Fibroblast of peridontal ligament (primary cell): ENCODE results near the gene FOXK2.
"Not testable (repeated sequence)": the region's sequence is repeated elsewhere in the genome, so short reads cannot be mapped to it uniquely, and the experiment has no call there.

Source experiments
- DNase-seq: peaks from one replicate; pipeline ENCODE4 v3.0.0-alpha.2; 2010; ENCODE audit errors: extremely low read depth

The FOXK2 gene

DNA sequence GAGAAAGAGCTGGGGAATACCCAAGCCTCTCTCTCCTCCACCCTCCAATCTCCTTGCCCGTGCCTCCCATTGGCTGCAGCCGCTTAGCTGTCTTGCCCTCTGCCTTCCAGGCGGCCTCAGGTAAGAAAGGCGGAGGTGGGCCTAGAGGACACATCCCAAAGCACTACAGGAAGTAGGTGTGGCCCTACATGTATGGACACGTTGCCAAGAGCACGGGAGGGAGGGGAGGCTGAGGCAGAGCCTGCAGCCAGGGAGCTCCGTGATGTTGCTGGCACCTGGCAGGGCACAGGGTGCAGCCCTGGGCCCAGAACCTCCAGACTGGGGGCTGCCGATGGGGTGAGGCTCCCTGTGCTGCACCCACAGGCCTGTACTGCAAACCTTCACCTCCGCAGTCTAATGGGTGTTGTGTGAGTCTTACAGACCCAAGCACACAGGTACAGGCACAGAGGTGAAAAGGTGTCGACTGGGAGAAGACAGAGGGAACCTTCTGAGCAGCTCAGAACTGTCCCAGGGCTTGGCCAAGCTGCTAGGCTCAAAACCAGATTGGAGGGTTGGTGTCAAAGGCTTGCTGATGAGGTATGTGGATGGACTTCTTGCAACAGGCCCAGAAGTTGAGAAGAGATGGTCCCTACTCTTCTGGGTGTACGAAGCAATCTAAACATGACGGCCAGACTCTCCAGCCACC, 23.5 kb upstream of the FOXK2 start:
- DNase-seq: no peak

DNA sequence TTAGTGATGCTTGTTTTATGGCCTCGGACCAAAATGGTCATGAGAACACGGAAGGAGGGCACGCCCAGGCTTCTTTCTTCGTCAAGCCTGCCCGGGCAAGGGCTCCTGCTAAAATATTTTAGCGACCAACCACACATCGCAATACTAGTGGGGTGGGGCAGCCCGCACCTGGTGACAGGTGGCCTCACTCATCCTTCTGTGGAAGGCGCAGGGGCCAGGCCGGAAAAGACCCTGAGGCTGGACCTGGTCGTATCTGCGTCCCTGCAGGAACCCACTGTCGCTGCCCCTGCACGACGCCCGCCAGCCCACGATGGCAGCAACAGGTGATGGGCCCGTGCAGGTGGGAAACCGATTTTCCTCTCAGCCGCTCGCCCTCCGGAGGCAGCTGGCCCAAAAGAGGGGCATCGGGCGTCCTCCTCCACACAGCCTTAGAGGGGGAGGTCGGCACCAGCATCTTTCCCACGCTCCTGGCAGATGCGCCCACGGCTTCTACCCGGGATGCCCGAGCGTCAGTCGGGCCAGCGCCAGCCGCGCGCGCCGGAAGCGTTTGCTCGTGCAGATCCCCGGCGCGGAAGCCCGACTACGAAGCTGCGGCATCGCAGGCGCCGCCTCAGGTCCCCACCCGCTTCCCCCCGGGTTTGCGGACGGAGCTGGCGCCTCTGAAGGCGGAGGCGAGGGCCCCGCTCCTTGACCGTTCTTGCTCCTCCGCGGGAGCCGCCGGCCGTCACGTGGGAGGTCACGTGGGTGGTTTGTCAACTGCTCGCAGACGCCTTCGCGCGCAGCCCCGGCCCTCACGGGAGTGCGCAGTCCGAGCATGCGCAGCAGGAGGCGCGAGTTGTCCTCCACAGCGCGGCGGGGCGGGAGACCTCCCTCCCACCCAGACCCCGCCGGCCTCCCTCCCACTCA, 22.8 kb upstream of the FOXK2 start:
- peak; percentile 89 for DNase-seq

DNA sequence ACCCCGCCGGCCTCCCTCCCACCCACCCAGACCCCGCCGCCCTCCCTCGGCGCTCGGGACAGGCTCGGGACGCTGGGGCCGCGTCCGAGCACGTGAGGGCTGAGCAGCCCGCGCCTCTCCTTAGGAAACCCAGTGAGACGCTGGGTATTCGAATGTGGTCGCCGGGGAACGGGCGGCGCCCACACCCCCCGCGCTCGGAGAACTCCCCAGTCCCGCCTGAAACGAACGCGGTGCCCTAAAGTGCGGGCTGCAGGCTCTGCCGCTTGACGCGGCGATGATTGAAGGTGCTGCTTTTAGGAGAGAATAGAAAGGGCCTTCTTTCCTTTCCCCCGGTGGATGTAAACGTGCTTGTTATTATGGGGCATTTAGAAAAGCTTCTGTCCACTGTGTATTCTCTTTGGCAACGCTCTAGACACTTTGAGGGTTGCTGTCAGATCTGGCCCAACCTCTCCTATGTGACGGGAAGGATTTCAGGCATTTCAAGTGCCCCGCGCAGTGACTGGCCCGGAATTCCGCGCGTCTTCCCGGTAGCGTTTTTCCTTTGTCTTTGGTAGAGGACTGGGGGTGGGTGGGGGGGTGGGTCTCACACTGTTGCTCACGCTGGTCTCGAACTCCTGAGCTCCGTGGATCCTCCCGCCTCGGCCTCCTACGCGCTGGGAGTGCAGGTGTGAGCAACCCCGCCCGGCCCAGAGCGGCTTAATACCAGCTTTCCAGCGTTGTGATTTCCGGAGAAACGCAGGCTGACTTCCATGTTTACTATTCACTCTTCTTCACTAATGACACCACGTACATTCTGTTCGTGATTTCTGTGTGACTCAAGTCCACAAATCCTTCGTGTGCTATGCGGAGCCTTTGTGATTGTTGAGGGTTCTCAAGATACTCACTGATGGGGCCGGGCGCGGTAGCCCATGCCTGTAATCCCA, 21.8 kb upstream of the FOXK2 start:
- peak; percentile 42 for DNase-seq

DNA sequence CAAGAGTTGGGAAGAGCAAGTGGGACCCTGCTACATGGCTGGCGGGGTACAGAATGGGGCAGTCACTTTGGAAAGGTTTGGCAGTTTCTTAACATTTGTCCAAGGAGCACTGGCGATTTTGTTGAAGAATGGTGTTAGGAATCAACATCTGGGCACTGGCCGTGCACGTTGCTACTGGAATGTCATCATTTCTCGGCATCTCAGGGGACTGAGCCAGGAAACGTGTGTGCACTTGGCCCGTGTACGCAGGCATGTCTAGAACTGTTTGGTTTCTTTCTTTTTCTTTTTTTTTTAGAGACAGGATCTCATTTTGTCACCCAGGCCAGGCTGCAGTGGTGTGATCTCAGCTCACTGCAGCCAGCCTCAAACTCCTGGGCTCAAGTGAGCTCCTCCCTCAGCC, 17.3 kb upstream of the FOXK2 start:
- no peak for DNase-seq

DNA sequence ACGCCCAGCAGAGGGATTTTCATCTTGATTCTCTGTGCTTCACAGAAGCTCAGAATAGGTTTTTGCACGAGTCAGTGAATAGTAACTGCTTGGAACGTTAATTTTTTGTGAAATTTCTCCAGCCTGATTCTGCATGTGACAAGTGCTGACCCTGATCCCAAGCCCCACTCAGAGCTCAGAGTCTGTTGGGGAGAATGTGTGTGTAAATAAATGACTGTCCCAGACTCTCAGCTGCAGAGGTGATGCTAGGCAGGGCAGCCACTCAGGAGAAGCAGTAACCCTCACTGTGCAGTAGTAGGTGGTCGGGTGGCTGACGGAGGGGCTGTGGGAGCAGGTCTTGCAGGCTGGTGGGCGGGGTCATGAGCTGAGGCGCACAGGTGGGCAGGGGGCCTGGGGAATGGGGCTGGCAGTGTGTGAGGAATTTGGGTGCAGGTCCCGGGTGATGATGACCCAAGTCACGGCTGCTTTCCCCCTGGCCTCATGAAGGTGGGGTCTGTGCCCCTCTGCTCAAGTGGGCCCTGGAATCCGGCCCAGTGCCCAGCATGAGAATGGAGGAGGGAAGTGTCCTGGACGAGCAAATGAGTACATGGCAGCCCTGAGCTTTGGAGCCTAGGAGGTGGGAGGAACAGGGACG, 16.3 kb upstream of the FOXK2 start:
- no peak for DNase-seq

DNA sequence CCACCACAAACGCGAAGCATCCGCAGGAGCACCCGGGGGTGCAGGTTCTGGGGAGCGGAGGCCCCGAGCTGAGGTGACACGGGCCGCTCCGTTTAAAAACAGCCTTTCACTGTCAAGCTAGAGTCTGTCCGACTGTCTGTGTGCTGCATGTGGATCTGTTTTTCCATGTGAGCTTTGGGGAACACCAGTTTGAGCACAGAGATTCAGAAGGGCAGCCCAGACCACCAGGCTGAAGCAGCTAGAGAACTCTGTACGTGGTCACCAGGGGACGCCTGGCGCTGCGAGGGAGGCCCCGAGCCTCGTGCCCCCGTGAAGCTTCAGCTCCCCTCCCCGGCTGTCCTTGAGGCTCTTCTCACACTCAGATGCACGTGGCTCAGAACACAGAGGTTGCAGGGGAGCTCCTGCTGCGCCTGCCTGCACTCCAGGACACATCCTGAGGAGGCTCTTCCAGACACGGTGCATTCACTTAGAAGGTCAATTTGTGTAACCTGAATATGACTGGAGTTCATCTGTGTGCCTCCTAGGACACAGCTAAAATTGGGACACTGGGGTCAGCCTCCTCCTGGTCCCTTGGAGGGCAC, 15.7 kb upstream of the FOXK2 start:
- DNase-seq: no peak

DNA sequence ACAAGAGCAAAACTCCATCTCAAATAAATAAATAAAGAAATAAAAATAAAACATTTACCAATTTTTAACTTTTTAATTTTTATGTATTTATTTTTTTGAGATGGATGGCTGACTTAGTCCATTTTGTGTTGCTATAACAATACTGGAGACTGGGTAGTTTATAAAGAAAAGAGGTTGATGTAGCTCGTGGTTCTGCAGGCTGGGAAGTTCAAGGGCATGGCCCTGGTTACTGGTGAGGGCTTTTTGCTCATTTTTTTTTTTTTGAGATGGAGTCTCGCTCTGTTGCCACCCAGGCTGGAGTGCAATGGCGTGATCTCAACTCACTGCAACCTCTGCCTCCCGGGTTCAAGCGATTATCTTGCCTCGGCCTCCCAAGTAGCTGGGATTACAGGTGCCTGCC, 14.2 kb upstream of the FOXK2 start:
- no peak for DNase-seq

DNA sequence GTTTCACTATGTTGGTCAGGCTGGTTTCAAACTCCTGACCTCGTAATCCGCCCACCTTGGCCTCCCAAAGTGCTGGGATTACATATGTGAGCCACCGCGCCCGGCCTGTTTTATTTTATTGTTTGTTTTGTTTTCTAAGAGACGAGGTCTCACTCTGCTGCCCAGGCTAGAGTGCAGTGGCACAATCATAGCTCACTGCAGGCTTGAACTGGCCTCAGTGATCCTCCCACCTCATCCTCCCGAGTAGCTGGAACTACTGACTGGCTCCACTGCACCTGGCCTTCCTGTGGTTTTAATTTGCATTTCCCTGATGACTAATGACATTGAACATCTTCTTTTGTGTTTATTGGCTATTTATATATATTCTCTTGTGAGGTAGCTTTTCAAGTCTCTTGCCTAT, 13.1 kb upstream of the FOXK2 start:
- not testable (repeated sequence) for DNase-seq

DNA sequence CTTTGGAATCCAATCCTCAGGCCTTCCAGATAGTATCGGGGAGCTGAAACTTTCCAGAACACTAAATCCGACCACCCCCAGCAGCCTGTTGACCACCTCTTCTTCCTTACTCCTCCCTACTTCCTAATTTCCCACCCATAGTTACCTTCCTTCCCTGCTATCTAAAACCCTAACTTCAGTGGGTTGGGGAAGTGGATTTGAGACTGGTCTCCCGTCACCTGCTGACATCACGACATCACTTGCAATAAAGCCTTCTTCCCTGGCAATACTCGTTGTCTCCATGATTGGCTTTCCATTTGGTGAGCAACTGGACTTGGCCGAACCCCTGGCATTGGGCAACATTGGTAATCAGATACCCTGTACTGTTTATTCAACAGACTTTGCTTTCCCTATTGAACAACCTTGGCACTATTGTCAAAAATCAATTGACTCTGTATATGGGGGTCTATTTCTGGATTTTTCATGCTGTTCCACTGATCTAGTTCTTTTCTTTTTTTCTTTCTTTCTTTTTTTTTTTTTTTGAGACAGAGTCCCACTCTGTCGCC, 11.8 kb upstream of the FOXK2 start:
- peak; percentile 55 for DNase-seq

DNA sequence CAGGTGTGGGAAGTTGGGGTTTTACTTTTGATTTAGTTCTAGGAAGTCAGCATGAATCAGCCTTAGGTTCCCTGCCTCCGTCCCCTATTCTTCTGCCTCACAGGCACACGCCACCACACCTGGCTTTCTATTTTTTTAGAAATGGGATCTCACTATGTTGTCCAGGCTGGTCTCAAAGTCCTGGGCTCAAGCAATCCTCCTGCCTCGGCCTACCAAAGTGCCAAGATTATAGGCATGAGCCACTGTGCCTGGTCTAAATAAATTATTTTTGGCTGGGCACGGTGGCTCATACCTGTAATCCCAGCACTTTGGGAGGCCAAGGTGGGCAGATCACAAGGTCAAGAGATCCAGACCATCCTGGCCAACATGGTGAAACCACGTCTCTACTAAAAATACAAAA, 7.9 kb upstream of the FOXK2 start:
- DNase-seq: not testable (repeated sequence)

DNA sequence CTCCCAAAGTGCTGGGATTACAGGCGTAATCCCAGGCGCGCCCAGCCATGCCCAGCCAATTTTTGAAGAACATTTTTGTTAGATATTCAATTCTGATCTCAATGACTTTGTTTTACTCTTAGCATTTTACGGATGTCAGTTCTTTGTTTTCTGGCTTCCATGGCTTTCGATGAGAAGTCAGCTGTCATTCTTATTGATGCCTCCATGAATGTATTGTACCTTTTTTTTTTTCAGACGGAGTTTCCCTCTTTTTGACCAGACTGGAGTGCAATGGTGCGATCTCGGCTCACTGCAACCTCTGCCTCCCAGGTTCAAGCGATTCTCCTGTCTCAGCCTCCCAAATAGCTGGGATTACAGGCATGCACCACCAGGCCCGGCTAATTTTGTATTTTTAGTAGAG, 5.7 kb upstream of the FOXK2 start:
- DNase-seq: not testable (repeated sequence)

DNA sequence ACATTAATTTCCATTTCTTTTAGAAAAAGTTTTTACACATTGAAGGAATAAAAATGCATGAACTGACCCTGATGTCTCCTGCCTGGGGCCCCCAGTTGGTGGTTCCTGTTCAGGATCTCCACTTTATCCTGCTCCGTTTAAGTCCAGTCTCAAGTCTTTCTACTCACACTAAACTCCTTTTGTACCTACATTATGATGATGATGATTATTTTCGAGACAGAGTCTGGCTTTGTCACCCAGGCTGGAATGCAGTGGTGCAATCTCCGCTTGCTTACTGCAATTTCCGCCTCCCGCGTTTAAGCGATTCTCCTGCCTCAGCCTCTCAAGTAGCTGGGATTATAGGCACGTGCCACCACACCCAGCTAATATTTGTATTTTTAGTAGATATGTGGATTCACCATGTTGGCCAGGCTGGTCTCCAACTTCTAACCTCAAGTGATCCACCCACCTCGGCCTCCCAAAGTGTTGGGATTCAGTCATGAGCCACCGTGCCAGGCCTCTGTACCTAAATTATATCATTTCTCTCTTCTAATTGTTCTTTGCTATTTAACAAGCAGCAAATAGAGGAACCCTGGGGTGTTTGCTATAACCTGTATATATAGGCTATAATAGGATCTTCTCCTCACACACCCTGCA, 2.2 kb upstream of the FOXK2 start:
- DNase-seq: no peak

DNA sequence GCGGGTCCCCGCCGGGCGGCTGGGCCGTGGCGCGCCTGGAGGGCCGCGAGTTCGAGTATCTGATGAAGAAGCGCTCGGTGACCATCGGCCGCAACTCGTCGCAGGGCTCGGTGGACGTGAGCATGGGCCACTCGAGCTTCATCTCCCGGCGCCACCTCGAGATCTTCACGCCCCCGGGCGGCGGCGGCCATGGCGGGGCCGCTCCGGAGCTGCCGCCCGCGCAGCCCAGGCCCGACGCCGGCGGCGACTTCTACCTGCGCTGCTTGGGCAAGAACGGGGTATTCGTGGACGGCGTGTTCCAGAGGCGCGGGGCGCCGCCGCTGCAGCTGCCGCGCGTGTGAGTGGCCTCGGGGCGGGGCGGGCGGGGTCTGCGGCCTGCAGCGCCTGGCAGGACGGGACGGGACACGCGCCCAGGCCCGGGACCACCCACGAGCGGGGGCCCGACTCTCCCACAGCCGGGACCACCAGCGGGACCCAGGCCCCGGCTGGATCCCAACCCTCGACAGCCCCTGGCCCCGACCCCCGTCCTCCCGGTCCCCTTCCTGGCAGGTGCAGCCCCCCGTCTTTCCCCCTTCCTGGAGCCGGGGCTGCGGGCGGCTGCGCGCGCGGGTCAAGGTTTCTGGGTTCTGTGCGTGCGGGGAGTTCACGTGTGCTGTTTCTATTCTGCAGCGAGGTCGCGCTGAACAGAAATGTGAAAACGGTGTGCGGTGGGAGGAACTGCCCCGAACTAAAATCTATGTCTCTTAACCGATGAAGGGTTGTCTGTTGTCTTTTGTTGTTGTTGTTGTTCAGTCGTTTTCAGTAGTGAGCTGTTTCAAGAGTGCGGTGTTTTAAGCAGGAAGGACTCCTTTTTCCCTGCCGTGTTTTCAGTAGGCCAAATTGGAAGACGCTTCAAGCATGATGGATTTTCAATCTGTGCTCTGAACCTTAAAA, 705 bp downstream of the FOXK2 start:
- no peak for DNase-seq

DNA sequence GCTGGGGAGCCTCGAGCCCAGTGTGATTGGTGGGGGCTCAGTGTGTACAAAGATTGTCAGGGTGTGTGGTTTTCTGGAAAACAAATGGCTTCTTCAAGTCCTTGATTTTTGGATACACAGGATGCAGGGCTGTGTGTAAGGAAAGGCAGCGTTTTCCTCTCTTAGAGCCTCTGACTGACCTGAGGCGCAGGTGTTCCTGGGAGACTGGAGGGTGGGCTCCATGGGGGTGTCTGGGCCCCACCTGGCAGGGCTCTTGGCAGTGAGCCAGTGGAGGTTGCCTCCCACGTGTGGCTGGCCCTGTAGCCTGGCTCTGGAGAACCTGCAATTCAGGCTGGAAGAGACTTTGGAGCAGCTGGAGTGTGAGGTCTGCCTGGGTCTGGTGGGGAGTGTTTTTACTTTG, 5.0 kb downstream of the FOXK2 start:
- DNase-seq: no peak

DNA sequence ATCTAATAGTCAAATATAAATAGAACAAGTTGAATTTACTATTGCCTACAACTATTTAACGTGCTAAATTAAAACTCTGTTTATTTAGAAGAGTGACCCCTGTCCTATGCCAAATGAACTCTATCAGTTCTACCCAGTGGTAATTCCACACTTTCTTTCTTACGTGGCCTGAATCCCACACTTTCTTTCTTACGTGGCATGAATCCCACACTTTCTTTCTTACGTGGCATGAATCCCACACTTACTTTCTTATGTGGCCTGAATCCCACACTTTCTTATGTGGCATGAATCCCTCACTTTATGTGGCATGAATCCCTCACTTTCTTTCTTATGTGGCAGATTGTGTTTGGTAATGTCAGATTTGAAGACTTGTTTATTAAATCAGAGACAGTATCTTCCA, 6.2 kb downstream of the FOXK2 start:
- no peak for DNase-seq

DNA sequence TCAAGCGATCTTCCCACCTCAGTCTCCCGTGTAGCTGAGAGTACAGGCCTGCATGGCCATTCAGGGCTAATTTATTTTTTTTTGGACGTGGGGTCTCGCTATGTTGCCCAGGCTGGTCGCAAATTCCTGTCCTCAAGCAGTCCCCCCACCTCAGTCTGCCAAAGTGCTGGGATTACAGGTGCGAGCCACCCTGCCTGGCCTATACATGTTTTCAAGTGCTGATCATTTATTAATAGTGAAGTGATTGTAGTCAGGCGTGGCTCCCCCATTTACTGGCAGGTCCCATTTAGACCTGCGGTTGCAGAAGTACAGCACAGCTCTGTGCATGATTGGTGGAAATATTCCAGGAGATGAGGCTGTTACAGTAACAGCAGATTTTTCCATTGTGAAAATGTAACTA, 8.4 kb downstream of the FOXK2 start:
- DNase-seq: peak; percentile 62

DNA sequence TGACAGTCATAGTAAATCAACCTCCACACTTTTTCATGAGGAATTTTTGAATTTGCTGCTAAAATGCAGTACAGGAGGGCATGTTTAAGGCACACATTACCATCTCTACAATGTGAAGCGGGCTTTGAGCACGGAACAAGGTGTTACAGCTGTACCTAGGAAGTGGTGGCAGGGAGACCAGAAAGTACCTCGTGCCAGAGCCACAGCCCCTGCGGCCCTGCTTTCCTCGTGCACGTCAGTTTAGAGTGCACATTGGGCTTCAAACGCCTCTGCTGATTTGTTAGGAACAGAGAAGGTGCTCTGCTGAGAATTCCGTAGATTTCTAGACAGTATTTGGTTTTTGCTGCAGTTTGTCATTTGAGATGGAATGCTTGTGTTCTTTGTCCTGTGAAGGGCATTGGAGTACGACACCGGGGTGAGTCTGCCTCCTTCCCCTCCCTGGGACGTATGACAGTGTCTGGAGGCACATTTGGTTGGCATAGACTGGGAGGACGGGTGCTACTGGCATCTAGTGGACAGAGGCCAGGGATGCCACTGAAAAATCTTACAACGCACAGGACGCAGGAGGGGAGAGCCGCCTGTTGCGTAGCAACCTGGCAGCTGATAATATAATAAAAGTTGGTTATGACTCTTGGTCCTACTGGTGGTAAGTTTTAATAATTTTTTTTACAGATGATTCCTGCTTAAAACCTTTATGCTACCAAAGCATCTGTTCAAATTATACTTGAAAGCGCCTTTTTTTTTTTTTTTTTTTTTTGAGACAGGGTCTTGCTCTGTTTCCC, 9.1 kb downstream of the FOXK2 start:
- peak; percentile 51 for DNase-seq

DNA sequence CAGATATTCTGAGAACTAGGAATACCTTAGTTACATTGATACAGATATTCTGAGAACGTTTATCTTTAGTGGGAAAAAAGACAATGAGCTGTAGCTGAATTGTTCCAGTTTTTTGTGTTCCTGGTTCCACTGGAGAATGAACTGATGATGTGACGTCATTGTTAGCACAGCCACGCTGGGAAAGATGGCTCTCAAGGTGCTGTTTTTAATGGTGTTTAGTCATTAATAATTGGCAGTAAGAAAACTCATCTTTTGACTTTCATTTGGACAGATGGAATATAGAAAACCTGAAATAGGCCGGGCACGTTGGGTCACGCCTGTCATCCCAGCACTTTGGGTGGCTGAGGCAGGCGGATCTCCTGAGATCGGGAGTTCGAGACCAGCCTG, 10.4 kb downstream of the FOXK2 start:
- DNase-seq: no peak

DNA sequence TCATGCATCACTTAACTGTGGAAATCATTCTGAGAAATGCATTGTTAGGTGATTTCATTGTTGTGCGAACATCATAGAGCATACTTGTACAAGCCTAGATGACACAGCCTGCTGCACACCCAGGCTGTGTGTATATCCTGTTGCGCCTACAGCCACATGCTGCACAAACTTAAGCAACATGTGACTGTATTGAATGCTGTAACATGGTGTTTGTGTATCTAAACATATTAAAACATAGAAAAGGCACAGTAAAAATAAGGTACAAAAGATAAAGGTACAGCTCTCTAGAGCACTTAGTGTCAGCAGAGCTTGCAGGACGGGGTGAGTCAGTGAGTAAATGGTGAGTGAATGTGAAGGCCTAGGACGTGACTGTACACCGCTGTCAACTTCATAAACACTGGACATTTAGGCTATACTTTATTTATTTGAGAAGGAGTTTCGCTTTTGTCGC, 11.9 kb downstream of the FOXK2 start:
- DNase-seq: peak; percentile 57
